Esophagus squamous epithelium (tissue), 5 donors: ENCODE data around the gene LMBRD1. TPM values are rescaled to one million over a fixed set of nuclear protein-coding genes. Genes with fewer than 3 reads are reported as not detected.

Experiments
- DNase-seq: peaks from one replicate; lab custom pipeline; 2025; lab: John Stamatoyannopoulos, UW
- H3K27ac ChIP-seq, 4 donors: fragments of 200-600 bp; sonication (generic); one replicate each; pipeline ENCODE4 v1.5.1; 2016 to 2019; ENCODE audit warnings: mild to moderate bottlenecking in 1 of 4
- H3K27me3 ChIP-seq, 4 donors: fragments of 200-600 bp; sonication (generic); 1 replicate in 3 of 4; 2 replicates in 1 of 4; pipeline versions ENCODE4 v1.5.1 to v1.6.0; 2017 to 2021; ENCODE audit warnings: antibody characterized with exemption in 1 of 4
- H3K36me3 ChIP-seq, 3 donors: fragments of 200-600 bp; sonication (generic); one replicate each; pipeline ENCODE4 v1.5.1; 2016 to 2019
- H3K4me1 ChIP-seq, 3 donors: fragments of 200-600 bp; sonication (generic); one replicate each; pipeline ENCODE4 v1.5.1; 2017 to 2019
- H3K4me3 ChIP-seq, 4 donors: fragments of 200-600 bp; sonication (generic); 1 replicate in 3 of 4; 2 replicates in 1 of 4; pipeline ENCODE4 v1.5.1; 2016 to 2019; ENCODE audit warnings: mild to moderate bottlenecking in 2 of 4, moderate library complexity in 1 of 4
- H3K9me3 ChIP-seq, 3 donors: fragments of 200-600 bp; sonication (generic); one replicate each; pipeline ENCODE4 v1.5.1; 2016 to 2019
- POLR2A ChIP-seq, 4 donors: fragments of 450-650 bp; IDR thresholded peaks; one replicate each; pipeline ENCODE4 v1.6.1; 2017; ENCODE audit warnings: antibody characterized with exemption in 4 of 4, mild to moderate bottlenecking in 4 of 4, moderate library complexity in 3 of 4
- WGBS, 2 donors: methylation state at CpG; one replicate each; pipeline ENCODE4 v1.1.5; 2018; 5-methylcytosine and 5-hydroxymethylcytosine counted together
- intact Hi-C: fragments of 100-400 bp; cut with DNase I; formaldehyde crosslinking; loops from one replicate; pipeline ENCODE4 v1.15.0; 2022
- total RNA-seq, 4 donors: library from RNA; depleted of rRNA; stranded (reverse); fragments of >200 nt; gene quantifications; one replicate each; pipeline ENCODE4 v1.1.0, GENCODE V29; 2016
- TF ChIP-seq, protein P1 (sequence below), 6 experiments: fragments of 450-650 bp in 4 of 6; fragments of 200-600 bp in 2 of 6; sonication (generic) in 2 of 6; IDR thresholded peaks; one replicate each; pipeline ENCODE4 v1.5.1; 2016 to 2019; ENCODE audit warnings: antibody characterized with exemption in 6 of 6, mild to moderate bottlenecking in 4 of 6, moderate library complexity in 4 of 6
- donor health status: DM: yes; HTN: yes; CAD: no.

LMBRD1 gene
- total RNA-seq, 4 donors from 2014 or later = 23.0 to 50.6 (median 41.1) TPM

DNA sequence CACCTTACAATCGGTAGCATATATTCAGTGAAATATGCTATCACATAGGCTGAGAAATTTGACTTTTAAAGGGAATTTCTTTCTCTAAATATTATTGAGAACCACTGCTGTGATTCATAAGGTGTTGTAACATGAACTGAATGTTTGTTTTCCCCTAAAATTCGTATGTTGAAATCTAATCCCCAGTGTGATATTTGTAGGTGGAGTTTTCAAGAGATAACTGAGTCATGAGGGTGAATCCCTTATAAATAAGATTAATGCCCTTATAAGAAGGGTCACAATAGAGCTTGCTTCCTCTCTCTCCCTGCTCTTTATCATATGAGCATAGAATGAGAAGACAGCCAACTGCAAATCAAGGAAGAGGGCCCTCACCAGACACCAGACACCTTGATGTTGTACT is 64.8 kb downstream of the LMBRD1 start:
- H3K4me1 ChIP-seq = no peaks in the 10 kb centered on the region
- no peak for DNase-seq
- H3K27ac ChIP-seq = no peak overlapping the region
- H3K36me3 ChIP-seq = peaks cover 0 to 16% (median 0%) of the 10 kb centered on the region in 3 donors
- 55 to 61% methylated on average over 2 of the region's 2 CpGs for WGBS, 2 donors
- no peak overlapping the region for H3K4me3 ChIP-seq
- intact Hi-C loops = no loop called here
- TF ChIP-seq, protein P1, sequence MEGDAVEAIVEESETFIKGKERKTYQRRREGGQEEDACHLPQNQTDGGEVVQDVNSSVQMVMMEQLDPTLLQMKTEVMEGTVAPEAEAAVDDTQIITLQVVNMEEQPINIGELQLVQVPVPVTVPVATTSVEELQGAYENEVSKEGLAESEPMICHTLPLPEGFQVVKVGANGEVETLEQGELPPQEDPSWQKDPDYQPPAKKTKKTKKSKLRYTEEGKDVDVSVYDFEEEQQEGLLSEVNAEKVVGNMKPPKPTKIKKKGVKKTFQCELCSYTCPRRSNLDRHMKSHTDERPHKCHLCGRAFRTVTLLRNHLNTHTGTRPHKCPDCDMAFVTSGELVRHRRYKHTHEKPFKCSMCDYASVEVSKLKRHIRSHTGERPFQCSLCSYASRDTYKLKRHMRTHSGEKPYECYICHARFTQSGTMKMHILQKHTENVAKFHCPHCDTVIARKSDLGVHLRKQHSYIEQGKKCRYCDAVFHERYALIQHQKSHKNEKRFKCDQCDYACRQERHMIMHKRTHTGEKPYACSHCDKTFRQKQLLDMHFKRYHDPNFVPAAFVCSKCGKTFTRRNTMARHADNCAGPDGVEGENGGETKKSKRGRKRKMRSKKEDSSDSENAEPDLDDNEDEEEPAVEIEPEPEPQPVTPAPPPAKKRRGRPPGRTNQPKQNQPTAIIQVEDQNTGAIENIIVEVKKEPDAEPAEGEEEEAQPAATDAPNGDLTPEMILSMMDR (IDR thresholded peaks at IDR 0.05) = no peak
- no peak for TF ChIP-seq POLR2A (IDR thresholded peaks at IDR 0.05)
- H3K9me3 ChIP-seq = no peaks in the 10 kb centered on the region
- H3K27me3 ChIP-seq = no peaks in the 10 kb centered on the region

DNA sequence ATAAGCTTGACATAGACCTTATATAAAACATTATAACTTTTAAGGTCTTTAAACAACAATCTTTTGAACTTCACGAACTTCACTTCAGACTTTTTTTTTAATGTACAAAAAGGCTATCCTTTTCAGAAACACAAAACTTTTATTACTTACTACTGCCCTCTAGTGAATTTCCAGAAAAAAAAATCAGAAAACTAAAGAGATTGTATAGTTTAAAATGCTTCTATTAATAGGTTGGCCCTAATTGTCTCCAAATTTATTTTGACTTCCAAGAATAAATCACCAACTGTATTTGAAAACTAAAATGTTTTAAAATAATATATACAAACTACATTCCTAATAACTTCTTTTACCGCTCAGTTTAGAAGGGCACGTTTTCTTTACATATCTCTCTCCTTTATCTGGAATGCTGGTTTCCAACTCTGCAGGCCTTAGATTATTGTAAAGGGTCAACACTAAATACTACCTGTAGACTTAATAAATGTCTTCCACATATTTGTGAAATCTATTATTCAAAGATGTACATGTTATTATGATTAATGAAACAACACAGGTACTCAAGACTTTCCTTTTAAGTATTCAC is 66.8 kb downstream of the LMBRD1 start:
- Histone ChIP-seq H3K9me3 (peaks cover 0 to 10% (median 2%) of the 10 kb centered on the region in 3 donors), H3K27ac (no peak overlapping the region), H3K36me3 (peaks cover 0 to 14% (median 0%) of the 10 kb centered on the region in 3 donors), H3K27me3 (no peaks in the 10 kb centered on the region), H3K4me1 (no peaks in the 10 kb centered on the region), H3K4me3 (no peak overlapping the region)
- intact Hi-C loops = no loop called here
- TF ChIP-seq POLR2A (IDR thresholded peaks at IDR 0.05) = no peak
- TF ChIP-seq, protein P1 (IDR thresholded peaks at IDR 0.05) = peak in 3 of 6 experiments; percentile 24 to 30 (median 28)
- 54 to 62% methylated on average over 3 of the region's 3 CpGs for WGBS, 2 donors
- no peak for DNase-seq

DNA sequence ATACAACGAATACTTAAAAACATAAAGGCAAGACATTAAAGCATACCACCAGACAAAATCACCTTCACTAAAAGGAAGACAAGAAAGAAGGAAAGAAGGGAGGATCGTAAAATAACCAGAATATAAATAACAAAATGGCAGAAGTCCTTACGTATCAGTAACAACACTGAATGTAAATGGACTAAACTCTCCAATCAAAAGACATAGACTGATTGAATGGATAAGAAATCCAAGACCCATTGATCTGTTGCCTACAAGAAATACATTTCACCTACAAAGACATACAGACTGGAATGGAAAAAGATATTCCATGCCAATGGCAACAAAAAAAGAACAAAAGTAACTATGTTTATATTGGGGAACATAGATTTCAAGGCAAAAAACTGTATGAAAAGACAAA is 74.1 kb downstream of the LMBRD1 start:
- Histone ChIP-seq H3K9me3 (peaks cover 0 to 10% (median 2%) of the 10 kb centered on the region in 3 donors), H3K36me3 (peaks cover 0 to 47% (median 0%) of the 10 kb centered on the region in 3 donors), H3K27me3 (no peaks in the 10 kb centered on the region), H3K4me3 (no peak overlapping the region), H3K4me1 (no peaks in the 10 kb centered on the region), H3K27ac (no peak overlapping the region)
- DNase-seq = no peak
- WGBS, 2 donors = 82 to 93% methylated on average over 3 of the region's 3 CpGs
- TF ChIP-seq, protein P1 (IDR thresholded peaks at IDR 0.05) = no peak
- TF ChIP-seq POLR2A (IDR thresholded peaks at IDR 0.05) = no peak
- intact Hi-C loops = no loop called here

DNA sequence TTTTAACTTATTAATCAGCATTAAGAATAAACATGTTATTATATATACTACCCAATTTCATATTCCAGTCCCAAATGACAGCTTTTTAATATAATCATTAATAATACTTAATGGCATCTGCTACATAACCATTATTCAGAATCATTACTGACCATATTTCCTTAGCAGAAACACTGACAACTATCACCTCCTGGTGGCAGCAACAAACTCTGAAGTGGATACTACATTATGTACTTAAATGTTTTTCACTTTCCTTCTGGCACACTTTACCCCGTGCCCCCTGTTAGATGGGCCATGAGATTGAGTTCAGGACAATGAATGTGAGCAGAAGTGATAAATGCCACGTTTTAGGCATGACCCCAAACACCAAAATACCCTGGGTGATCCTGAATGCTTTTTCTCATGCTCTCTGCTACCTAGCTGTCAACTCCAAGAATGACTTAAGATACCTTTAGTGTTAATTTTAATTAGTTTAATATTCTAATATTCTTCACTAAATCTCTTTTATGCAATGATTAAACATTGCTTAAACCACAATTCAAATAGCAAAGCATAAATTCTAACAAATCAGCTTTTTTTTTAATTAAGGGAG is 77.1 kb downstream of the LMBRD1 start:
- Histone ChIP-seq H3K4me1 (no peaks in the 10 kb centered on the region), H3K4me3 (no peak overlapping the region), H3K27me3 (no peaks in the 10 kb centered on the region), H3K9me3 (no peaks in the 10 kb centered on the region), H3K27ac (no peak overlapping the region), H3K36me3 (peaks cover 0 to 57% (median 0%) of the 10 kb centered on the region in 3 donors)
- intact Hi-C loops = no loop called here
- TF ChIP-seq, protein P1 (IDR thresholded peaks at IDR 0.05) = peak in 1 of 6 experiments; percentile 37
- TF ChIP-seq POLR2A (IDR thresholded peaks at IDR 0.05) = no peak
- DNase-seq = no peak
- WGBS, 2 donors = 49 to 81% methylated on average over 2 of the region's 2 CpGs

DNA sequence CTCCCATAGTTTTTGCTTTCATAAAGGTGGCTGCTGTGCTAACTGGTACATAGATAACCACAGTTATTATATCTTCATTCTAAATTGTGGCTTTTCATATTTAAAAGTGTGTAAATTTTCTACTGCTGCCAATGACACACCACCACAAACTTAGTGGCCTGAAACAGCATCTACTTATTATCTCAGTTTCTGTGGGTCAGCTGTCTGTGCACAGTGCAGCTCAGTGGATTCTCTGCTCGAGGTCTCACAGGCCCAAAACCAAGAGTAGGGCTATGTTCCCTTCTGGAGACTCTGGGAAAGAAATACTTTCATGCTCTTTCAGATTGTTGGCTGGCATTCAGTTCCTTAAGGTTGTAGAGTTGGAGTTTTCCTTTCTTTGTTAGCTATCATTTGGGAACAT is 90.1 kb downstream of the LMBRD1 start:
- no peak for TF ChIP-seq POLR2A (IDR thresholded peaks at IDR 0.05)
- TF ChIP-seq, protein P1 (IDR thresholded peaks at IDR 0.05) = no peak
- Histone ChIP-seq H3K27ac (no peak overlapping the region), H3K4me1 (no peaks in the 10 kb centered on the region), H3K9me3 (no peaks in the 10 kb centered on the region), H3K27me3 (no peaks in the 10 kb centered on the region), H3K36me3 (peaks cover 0 to 38% (median 8%) of the 10 kb centered on the region in 3 donors), H3K4me3 (no peak overlapping the region)
- WGBS, 2 donors = 85 to 87% methylated on average over 1 of the region's 1 CpG
- intact Hi-C loops = no loop called here
- no peak for DNase-seq
